Endothelial cell of coronary artery (primary cell): ENCODE measurements around the gene CHI3L1. TPM values are rescaled to one million over a fixed set of nuclear protein-coding genes. Genes with fewer than 3 reads are reported as not detected.

ENCODE experiments used
- total RNA-seq: library from RNA; depleted of rRNA; stranded (reverse); fragments of >200 nt; gene quantifications from 2 replicates; pipeline ENCODE4 v1.2.3, GENCODE V29; 2014

The CHI3L1 gene
- total RNA-seq: 0.09 TPM in 1 of 2 replicates, not detected in the other

DNA sequence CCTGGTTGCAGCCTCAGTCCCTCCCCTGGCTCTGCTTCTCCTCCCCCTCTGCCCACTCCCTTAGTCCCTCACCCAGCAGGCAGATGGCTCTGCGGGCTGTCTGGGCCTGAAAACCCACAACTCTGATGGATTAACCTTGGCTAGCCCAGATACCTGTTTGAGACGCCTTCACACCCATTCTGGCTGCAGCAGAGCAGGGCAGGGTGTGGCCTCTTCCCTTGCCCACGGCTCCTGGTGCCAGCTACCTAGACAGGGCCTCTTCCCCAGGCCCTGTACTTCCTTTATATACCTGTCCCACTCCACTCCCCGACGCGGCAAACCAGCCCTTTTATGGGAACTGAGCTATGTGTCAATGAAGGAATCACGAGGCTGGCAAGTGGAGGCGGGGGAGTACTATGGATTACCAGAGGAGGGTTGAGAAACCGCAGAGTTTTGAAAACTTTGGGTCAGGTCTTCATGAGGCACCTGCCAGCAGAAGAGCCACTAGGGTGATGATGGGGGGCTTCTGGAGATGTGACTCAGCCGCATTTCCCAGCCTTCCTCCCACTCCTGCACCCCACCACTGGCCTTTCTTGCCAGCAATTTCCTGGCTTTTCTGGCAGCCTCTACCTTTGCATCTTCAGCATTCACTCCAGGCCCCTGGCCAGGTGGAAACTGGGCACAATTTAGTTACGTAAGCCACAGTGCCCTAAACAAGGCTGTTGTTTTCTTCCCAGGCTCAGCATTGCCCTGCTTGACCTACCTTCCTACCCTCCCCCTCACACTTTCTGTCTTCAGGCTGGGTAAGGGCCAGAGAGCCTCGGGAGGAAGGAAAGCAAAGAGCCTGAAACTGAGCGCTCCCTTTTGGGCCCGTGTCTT is at the start of gene CHI3L1:
Gene CHI3L1, minus strand, starts transcription at position 259 of the 858 bp plus-strand sequence. Its CDS starts 81 bp downstream, at position 178.

DNA sequence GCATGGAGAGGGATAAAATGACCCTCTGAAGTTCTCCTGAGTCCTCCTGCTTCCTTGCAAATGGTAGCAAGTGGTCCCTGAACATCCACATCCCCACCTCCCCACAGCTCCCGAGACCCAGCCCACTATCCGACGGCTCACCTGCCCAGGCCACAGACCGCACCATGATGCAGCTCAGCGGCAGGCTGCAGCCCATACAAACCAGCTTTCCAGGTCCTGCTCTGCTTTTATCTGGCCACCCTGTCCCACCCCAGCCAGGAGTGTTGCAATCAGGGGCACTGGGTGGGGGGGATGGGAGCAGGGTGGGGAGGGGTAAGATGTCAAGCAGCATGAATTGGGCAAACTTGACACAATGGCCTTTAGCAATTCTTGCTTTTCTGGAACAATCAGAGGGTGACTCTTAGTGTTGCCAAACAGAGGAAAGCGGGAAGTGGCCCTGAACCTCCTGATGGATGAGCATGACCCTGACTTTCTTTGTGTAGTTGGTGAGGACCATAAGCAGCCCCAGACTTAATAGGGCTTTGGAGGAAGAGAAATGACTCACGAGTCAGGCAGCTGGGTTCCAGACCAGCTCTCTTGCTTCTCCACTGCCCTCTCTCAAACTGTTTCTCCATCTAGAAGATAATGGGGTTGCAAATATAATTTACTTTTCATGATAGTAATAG is 43.1 kb upstream of the CHI3L1 start, which contains the start of gene CHIT1:
Gene CHIT1, minus strand, starts transcription at position 203 of the 665 bp plus-strand sequence. Its CDS starts 37 bp downstream, at position 166.

DNA sequence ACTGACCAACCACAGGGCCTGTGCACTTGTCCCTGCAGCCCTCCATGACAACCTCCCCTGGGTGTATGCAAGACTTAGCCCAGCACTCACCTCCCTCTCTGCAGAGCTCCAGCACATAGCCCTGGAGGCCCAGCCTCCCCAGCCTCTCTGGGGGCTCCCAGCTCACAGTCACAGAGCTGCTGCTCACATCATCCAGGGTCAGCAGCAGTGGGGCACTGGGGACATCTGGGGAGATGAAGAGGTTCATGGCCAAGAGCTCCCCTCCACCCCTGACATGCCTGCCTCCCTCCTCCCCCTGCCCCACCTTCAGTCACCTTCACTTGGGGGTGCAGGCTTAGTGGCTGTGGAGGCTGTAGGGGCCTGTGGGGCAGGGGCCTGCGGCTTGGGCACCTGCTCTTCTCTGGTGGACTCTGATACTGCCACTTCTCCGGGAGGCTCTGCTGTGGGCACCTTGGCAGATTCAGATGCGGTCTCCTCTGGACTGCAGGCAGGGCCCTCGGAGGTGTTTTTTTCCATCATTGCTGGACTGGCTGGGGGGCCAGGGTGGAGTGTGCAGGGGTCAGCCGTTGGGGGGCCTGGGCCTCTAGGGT is 11.2 kb downstream of the CHI3L1 start, which contains the start of gene MYBPH:
Gene MYBPH, minus strand, starts transcription at position 590 of the 590 bp plus-strand sequence. Its CDS starts 71 bp downstream, at position 519.

Other genes starting within 250 kb of the CHI3L1 start
- gene ADIPOR1, start 228.4 kb downstream of the CHI3L1 start, total RNA-seq: 83.7 and 104 TPM in 2 replicates
- 27.0 and 39.9 TPM in 2 replicates for gene CYB5R1, start 219.4 kb downstream of the CHI3L1 start, total RNA-seq
- 80.8 and 101 TPM in 2 replicates for gene TMEM183A, start 179.3 kb downstream of the CHI3L1 start, total RNA-seq
- gene PPFIA4, start 160.2 kb downstream of the CHI3L1 start, total RNA-seq: 0.18 and 4.7 TPM in 2 replicates
- not detected in 2 replicates for gene MYOG, start 100.7 kb downstream of the CHI3L1 start, total RNA-seq
- gene ADORA1, start 59.0 kb downstream of the CHI3L1 start, total RNA-seq: not detected in 2 replicates
- not detected in 2 replicates for gene MYBPH, start 10.9 kb downstream of the CHI3L1 start, total RNA-seq
- not detected in 2 replicates for gene CHIT1, start 43.0 kb upstream of the CHI3L1 start, total RNA-seq
- 33.4 and 39.1 TPM in 2 replicates for gene BTG2, start 118.8 kb upstream of the CHI3L1 start, total RNA-seq
- 0.47 TPM in 1 of 2 replicates, not detected in the other for gene FMOD, start 164.4 kb upstream of the CHI3L1 start, total RNA-seq